ENCODE data around the gene RETSAT. TPM values are rescaled to one million over a fixed set of nuclear protein-coding genes. Genes with fewer than 3 reads are reported as not detected.

RETSAT gene
- total and polyA plus RNA-seq, 2 of the 13 experiments (the other 11 are each of a cell fraction or from before 2014, with no cell fraction given): 46.7 to 61.0 TPM

DNA sequence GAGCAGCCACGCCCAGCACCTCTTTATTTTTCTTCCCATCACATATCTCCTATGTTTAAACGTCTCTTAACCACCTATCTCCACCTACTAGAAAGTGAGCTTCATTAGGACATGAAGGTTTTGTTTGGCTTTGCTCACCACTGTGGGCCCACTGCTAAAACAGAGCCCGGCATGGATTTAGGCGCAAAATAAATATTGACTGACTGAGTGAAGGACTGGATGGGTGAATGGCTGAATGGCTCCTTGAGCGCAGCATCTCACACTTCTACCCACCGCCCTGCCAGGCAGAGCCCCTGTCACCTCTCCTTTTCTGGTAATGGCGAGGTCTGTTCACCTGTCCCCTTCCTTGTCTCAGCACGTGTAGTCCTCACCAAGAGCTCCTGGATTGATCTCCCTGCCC is 45.7 kb upstream of the RETSAT start (continued):
- TF ChIP-seq, protein P1, sequence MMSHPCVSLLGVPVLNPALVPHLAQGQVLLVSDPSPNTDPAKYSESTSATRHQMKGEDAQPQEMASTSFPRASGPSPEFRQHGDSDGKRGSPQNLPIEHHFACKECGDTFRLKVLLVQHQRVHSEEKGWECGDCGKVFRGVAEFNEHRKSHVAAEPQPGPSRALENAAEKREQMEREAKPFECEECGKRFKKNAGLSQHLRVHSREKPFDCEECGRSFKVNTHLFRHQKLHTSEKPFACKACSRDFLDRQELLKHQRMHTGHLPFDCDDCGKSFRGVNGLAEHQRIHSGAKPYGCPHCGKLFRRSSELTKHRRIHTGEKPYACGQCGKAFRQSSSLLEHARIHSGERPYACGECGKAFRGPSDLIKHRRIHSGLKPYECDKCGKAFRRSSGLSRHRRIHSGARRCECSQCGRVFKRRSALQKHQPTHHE (CRISPR knock-in tag; IDR thresholded peaks at IDR 0.05; ENCODE audit: borderline replicate concordance): no peak
- TF ChIP-seq SNRNP70 (IDR thresholded peaks at IDR 0.05; ENCODE audit: low read depth, low read length): no peak
- TF ChIP-seq TOPORS (CRISPR knock-in tag; IDR thresholded peaks at IDR 0.05): no peak
- TF ChIP-seq FOXA1 (IDR thresholded peaks at IDR 0.05): no peak
- peak; percentile 59 for TF ChIP-seq FOXA1 (CRISPR knock-in tag; IDR thresholded peaks at IDR 0.05)
- TF ChIP-seq, protein P2, sequence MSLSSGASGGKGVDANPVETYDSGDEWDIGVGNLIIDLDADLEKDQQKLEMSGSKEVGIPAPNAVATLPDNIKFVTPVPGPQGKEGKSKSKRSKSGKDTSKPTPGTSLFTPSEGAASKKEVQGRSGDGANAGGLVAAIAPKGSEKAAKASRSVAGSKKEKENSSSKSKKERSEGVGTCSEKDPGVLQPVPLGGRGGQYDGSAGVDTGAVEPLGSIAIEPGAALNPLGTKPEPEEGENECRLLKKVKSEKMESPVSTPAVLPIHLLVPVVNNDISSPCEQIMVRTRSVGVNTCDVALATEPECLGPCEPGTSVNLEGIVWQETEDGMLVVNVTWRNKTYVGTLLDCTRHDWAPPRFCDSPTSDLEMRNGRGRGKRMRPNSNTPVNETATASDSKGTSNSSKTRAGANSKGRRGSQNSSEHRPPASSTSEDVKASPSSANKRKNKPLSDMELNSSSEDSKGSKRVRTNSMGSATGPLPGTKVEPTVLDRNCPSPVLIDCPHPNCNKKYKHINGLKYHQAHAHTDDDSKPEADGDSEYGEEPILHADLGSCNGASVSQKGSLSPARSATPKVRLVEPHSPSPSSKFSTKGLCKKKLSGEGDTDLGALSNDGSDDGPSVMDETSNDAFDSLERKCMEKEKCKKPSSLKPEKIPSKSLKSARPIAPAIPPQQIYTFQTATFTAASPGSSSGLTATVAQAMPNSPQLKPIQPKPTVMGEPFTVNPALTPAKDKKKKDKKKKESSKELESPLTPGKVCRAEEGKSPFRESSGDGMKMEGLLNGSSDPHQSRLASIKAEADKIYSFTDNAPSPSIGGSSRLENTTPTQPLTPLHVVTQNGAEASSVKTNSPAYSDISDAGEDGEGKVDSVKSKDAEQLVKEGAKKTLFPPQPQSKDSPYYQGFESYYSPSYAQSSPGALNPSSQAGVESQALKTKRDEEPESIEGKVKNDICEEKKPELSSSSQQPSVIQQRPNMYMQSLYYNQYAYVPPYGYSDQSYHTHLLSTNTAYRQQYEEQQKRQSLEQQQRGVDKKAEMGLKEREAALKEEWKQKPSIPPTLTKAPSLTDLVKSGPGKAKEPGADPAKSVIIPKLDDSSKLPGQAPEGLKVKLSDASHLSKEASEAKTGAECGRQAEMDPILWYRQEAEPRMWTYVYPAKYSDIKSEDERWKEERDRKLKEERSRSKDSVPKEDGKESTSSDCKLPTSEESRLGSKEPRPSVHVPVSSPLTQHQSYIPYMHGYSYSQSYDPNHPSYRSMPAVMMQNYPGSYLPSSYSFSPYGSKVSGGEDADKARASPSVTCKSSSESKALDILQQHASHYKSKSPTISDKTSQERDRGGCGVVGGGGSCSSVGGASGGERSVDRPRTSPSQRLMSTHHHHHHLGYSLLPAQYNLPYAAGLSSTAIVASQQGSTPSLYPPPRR (CRISPR knock-in tag; IDR thresholded peaks at IDR 0.05; ENCODE audit: borderline replicate concordance): peak; percentile 17; the same call in 1 of the 2 replicates
- no peak for TF ChIP-seq HDAC1 (CRISPR knock-in tag; IDR thresholded peaks at IDR 0.05)
- no peak for TF ChIP-seq NR2C2 (CRISPR knock-in tag; IDR thresholded peaks at IDR 0.05; ENCODE audit: borderline replicate concordance)
- TF ChIP-seq ZBTB3 (CRISPR knock-in tag; IDR thresholded peaks at IDR 0.05; ENCODE audit: borderline replicate concordance, low read depth): no peak
- TF ChIP-seq PITX1 (CRISPR knock-in tag; IDR thresholded peaks at IDR 0.05): peak; percentile 20; the same call in 1 of the 2 replicates
- TF ChIP-seq TBX2 (CRISPR knock-in tag; IDR thresholded peaks at IDR 0.05; ENCODE audit: borderline replicate concordance): peak; percentile 36; the same call in 1 of the 2 replicates
- TF ChIP-seq, protein P3, sequence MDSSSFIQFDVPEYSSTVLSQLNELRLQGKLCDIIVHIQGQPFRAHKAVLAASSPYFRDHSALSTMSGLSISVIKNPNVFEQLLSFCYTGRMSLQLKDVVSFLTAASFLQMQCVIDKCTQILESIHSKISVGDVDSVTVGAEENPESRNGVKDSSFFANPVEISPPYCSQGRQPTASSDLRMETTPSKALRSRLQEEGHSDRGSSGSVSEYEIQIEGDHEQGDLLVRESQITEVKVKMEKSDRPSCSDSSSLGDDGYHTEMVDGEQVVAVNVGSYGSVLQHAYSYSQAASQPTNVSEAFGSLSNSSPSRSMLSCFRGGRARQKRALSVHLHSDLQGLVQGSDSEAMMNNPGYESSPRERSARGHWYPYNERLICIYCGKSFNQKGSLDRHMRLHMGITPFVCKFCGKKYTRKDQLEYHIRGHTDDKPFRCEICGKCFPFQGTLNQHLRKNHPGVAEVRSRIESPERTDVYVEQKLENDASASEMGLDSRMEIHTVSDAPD (CRISPR knock-in tag; IDR thresholded peaks at IDR 0.05): peak; percentile 57; the same call in 1 of the 2 replicates
- TF ChIP-seq ZNF792 (CRISPR knock-in tag; IDR thresholded peaks at IDR 0.05): 0 out of 2 replicates have a peak, but pooled peaks have one; percentile 45
- TF ChIP-seq THAP11 (CRISPR knock-in tag; IDR thresholded peaks at IDR 0.05): 0 out of 2 replicates have a peak, but pooled peaks have one; percentile 31
- TF ChIP-seq, protein P4, sequence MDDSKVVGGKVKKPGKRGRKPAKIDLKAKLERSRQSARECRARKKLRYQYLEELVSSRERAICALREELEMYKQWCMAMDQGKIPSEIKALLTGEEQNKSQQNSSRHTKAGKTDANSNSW (CRISPR knock-in tag; IDR thresholded peaks at IDR 0.05; ENCODE audit: borderline replicate concordance): no peak
- TF ChIP-seq ZNF33A (CRISPR knock-in tag; IDR thresholded peaks at IDR 0.05; ENCODE audit: borderline replicate concordance): no peak
- no peak for TF ChIP-seq ZBTB8A (CRISPR knock-in tag; IDR thresholded peaks at IDR 0.05; ENCODE audit: borderline replicate concordance, low read depth)
- 0 out of 2 replicates have a peak, but pooled peaks have one; percentile 24 for TF ChIP-seq FOXA3 (CRISPR knock-in tag; IDR thresholded peaks at IDR 0.05)
- no peak for TF ChIP-seq ZNF567 (CRISPR knock-in tag; IDR thresholded peaks at IDR 0.05; ENCODE audit: borderline replicate concordance)
- no peak for TF ChIP-seq SOX13 (IDR thresholded peaks at IDR 0.05)
- TF ChIP-seq SOX13 (CRISPR knock-in tag; conservative IDR thresholded peaks at IDR 0.05 in 1 of 2, IDR thresholded peaks at IDR 0.05 in 1 of 2): peak in 1 of 2 experiments; percentile 22; a peak in 1 of 4 replicates
- TF ChIP-seq, protein P5, sequence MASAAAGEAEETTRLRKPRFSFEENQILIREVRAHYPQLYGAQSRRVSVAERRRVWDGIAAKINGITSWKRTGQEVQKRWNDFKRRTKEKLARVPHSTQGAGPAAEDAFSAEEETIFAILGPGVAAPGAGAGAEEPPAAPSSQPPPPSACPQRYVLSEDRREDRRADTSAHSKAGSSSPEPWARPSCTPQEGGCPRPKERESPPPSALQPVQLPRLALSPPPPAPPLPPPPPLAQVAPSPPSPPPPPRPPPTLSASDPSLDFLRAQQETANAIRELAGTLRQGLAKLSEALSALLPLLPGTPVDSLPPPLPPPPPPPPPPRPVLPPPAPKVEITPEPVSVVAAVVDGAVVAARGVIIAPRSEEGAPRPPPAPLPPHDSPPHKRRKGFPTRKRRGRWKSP (CRISPR knock-in tag; IDR thresholded peaks at IDR 0.05): no peak

All from HepG2 (cell line).